Measurements from ENCODE around the gene RAB31. TPM values are rescaled to one million over a fixed set of nuclear protein-coding genes. Genes with fewer than 3 reads are reported as not detected.

RAB31 gene
- total and polyA plus RNA-seq, 3 donors from 2014 or later, result 75.9 to 110 (median 81.5) TPM

DNA sequence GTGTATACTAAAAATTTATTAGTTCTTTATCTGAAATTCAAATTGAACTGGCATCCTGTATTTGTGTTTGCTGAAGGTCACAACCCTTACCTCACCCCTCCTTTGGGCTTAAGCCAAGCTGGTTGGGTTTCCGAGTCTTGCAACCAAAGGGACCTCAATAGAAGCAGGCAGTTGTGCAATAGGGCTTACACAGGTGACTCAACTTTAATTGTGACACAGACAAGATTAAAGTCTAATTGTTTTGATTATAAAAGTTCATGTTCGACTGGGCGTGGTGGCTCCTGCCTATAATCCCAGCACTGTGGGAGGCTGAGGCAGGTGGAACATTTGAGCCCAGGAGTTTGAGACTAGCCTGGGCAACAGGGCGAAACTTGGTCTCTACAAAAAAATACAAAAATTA, 71.5 kb downstream of the RAB31 start:
- WGBS, 2 donors, result 85 to 94% methylated on average over 4 of the region's 4 CpGs
- Histone ChIP-seq H3K9me3 (no peaks in the 10 kb centered on the region), H3K27me3 (no peaks in the 10 kb centered on the region), H3K27ac (no peak overlapping the region), H3K4me1 (no peaks in the 10 kb centered on the region), H3K36me3 (ENCODE audit: low read depth, missing control alignments) (no peaks in the 10 kb centered on the region), H3K4me3 (no peak overlapping the region)
- DNase-seq, result no peak
- no peak for TF ChIP-seq POLR2A (IDR thresholded peaks at IDR 0.05)
- TF ChIP-seq, protein P1, sequence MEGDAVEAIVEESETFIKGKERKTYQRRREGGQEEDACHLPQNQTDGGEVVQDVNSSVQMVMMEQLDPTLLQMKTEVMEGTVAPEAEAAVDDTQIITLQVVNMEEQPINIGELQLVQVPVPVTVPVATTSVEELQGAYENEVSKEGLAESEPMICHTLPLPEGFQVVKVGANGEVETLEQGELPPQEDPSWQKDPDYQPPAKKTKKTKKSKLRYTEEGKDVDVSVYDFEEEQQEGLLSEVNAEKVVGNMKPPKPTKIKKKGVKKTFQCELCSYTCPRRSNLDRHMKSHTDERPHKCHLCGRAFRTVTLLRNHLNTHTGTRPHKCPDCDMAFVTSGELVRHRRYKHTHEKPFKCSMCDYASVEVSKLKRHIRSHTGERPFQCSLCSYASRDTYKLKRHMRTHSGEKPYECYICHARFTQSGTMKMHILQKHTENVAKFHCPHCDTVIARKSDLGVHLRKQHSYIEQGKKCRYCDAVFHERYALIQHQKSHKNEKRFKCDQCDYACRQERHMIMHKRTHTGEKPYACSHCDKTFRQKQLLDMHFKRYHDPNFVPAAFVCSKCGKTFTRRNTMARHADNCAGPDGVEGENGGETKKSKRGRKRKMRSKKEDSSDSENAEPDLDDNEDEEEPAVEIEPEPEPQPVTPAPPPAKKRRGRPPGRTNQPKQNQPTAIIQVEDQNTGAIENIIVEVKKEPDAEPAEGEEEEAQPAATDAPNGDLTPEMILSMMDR (IDR thresholded peaks at IDR 0.05), result no peak
- intact Hi-C loops (cut with DNase I; ENCODE audit: low total_unique reads), result no loop called here

DNA sequence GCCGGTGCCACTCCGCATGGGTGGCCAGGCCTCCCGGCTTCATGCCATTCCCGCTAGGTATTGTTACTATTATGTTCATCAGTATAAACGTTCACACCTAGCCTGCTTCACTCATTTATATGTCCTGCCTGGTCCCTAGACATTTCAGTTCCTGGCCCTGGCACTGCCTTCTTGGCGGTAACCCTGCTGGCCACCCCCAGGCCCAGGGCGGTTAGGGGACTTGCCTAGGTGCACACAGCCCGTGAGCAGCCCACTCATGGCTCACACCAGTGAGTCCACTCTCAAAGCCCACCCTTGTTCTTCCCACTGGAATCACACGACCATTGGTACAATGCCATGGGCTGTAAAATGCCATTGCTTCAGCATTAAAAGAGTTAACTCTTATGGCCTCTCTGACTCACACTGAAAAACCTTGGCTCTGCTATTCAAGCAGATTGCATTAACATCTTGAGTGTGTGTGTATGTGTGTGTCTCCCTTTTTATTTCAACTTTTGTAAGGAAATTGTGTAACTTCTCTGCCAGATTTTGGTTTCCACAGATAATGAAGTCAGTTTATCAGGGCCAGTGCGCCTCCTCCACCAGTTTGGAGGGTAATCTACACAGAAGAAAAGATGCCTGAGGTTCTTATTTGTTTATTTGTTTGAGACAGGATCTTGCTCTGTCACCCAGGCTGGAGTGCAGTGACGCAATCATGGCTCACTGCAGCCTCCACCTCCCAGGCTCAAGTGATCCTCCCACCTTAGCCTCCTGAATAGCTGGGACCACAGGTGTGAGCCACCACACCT, 74.2 kb downstream of the RAB31 start:
- H3K27ac ChIP-seq, result no peak overlapping the region
- TF ChIP-seq, protein P1 (IDR thresholded peaks at IDR 0.05), result no peak
- TF ChIP-seq POLR2A (IDR thresholded peaks at IDR 0.05), result no peak
- intact Hi-C loops (cut with DNase I; ENCODE audit: low total_unique reads), result no loop called here
- H3K4me3 ChIP-seq, result no peak overlapping the region
- DNase-seq, result no peak
- no peaks in the 10 kb centered on the region for H3K27me3 ChIP-seq
- H3K9me3 ChIP-seq, result no peaks in the 10 kb centered on the region
- 86% methylated on average over 11 of the region's 11 CpGs for WGBS, 2 donors
- no peaks in the 10 kb centered on the region for H3K4me1 ChIP-seq
- no peaks in the 10 kb centered on the region for H3K36me3 ChIP-seq (ENCODE audit: low read depth, missing control alignments)

DNA sequence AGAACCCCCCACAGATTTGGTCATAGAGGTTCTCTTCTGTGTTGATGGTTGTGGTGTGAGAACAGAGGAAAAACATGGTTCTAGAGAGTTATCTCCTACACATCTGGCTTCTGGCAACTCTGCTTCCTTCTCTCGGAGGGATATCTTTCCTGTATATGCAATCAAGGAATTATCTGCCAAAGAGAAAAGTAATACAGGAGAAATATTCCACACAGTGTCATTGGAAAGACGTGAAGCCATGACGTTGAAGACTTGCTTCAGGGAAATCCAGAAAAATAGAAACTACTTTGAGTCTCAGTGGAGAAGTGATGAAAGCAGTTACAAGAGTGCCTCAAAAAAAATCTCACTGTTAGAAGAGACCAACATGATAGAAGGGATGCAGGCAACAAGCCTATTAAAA, 78.5 kb downstream of the RAB31 start:
- no peaks in the 10 kb centered on the region for H3K36me3 ChIP-seq (ENCODE audit: low read depth, missing control alignments)
- TF ChIP-seq, protein P1 (IDR thresholded peaks at IDR 0.05), result no peak
- no peak for TF ChIP-seq POLR2A (IDR thresholded peaks at IDR 0.05)
- H3K27me3 ChIP-seq, result no peaks in the 10 kb centered on the region
- WGBS, 2 donors, result 92 to 95% methylated on average over 3 of the region's 3 CpGs
- H3K27ac ChIP-seq, result no peak overlapping the region
- DNase-seq, result no peak
- intact Hi-C loops (cut with DNase I; ENCODE audit: low total_unique reads), result no loop called here
- H3K4me1 ChIP-seq, result no peaks in the 10 kb centered on the region
- no peak overlapping the region for H3K4me3 ChIP-seq
- no peaks in the 10 kb centered on the region for H3K9me3 ChIP-seq

DNA sequence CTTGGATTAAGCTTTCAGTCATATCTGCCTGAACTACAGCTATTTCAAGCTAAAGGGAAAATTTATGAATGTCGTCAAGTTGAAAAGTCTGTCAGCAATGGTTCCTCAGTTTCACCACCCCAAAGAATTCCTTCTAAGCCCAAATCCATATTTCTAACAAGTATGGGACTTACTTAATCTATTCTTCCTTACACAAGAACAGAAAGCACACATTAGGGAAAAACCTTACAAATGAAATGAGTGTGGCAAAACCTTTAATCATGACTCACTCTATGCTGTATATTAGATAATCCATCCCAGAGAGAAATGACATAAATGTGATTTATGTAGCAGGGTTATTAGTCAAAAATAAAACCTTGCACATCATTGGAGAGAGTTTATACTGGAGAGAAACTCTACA, 78.9 kb downstream of the RAB31 start:
- no peaks in the 10 kb centered on the region for H3K9me3 ChIP-seq
- H3K27me3 ChIP-seq, result no peaks in the 10 kb centered on the region
- no peaks in the 10 kb centered on the region for H3K36me3 ChIP-seq (ENCODE audit: low read depth, missing control alignments)
- H3K4me1 ChIP-seq, result no peaks in the 10 kb centered on the region
- WGBS, 2 donors, result 100% methylated on average over 1 of the region's 1 CpG
- no peak for DNase-seq
- no peak overlapping the region for H3K27ac ChIP-seq
- H3K4me3 ChIP-seq, result no peak overlapping the region
- TF ChIP-seq POLR2A (IDR thresholded peaks at IDR 0.05), result no peak
- TF ChIP-seq, protein P1 (IDR thresholded peaks at IDR 0.05), result no peak
- intact Hi-C loops (cut with DNase I; ENCODE audit: low total_unique reads), result no loop called here

DNA sequence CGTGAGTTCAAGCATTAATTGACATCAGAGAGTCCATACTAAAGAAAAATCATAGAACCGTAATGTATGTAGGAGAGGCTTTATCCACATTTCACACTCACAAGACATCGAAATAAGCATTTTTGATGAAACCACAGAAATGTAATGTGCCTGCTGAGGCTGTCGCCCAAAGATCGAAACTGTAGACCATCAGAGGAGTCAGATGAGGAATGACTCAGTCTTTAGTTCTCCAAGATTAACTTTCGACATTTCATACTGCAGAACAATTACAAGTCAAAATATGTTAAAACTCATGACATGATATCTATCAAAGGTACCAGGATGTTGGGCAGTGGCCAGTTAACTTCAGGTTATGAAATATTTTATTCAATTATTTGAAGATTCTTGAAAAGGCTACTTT, 79.6 kb downstream of the RAB31 start:
- Histone ChIP-seq H3K9me3 (no peaks in the 10 kb centered on the region), H3K4me3 (no peak overlapping the region), H3K36me3 (ENCODE audit: low read depth, missing control alignments) (no peaks in the 10 kb centered on the region), H3K27me3 (no peaks in the 10 kb centered on the region), H3K4me1 (no peaks in the 10 kb centered on the region), H3K27ac (no peak overlapping the region)
- TF ChIP-seq POLR2A (IDR thresholded peaks at IDR 0.05), result no peak
- TF ChIP-seq, protein P1 (IDR thresholded peaks at IDR 0.05), result no peak
- intact Hi-C loops (cut with DNase I; ENCODE audit: low total_unique reads), result no loop called here
- DNase-seq, result no peak
- WGBS, 2 donors, result 95 to 97% methylated on average over 6 of the region's 6 CpGs

Measured in testis (tissue), 3 donors.